A673 (cell line): ENCODE measurements around the gene PHACTR2. TPM values are rescaled to one million over a fixed set of nuclear protein-coding genes. Genes with fewer than 3 reads are reported as not detected.

Source experiments
- BruUV-seq: library from RNA; stranded (reverse); fragments of 400-500 nt; replicated peaks from 2 replicates; lab custom pipeline; 2021; lab: Mats Ljungman, UMichigan
- CTCF ChIA-PET: fragments of 300-600 bp; sonication (Branson Sonifier 250); formaldehyde crosslinking; loops from one replicate; lab custom pipeline; 2022; ENCODE audit warnings: antibody characterized with exemption; lab: Charles Lee
- POLR2A ChIA-PET: fragments of 300-600 bp; sonication (Branson Sonifier 250); formaldehyde crosslinking; loops from one replicate; lab custom pipeline; 2022; ENCODE audit warnings: antibody characterized with exemption; ENCODE audit not compliant: low non-redundant PET; lab: Charles Lee
- DNase-seq: peaks from one replicate; pipeline ENCODE4 v3.0.0-alpha.2; 2015; ENCODE audit warnings: low spot score
- H3K27ac ChIP-seq: fragments of 200-600 bp; sonication (generic); 2 replicates; pipeline ENCODE4 v1.5.1; 2016; ENCODE audit warnings: mixed run types, low read depth, mild to moderate bottlenecking, mixed read lengths, antibody characterized with exemption, low read length; ENCODE audit not compliant: poor library complexity, severe bottlenecking
- H3K27me3 ChIP-seq: fragments of 200-600 bp; sonication (generic); replicated peaks from 2 replicates; pipeline ENCODE4 v1.6.1; 2017; ENCODE audit warnings: mixed run types, low read depth, mild to moderate bottlenecking, mixed read lengths, antibody characterized with exemption, low read length; ENCODE audit not compliant: insufficient read depth, poor library complexity
- H3K36me3 ChIP-seq: fragments of 200-600 bp; sonication (generic); 2 replicates; pipeline ENCODE4 v1.6.1; 2016; ENCODE audit warnings: mixed run types, mild to moderate bottlenecking, mixed read lengths, antibody characterized with exemption, low read length; ENCODE audit not compliant: insufficient read depth, poor library complexity, severe bottlenecking
- H3K4me1 ChIP-seq: fragments of 200-600 bp; sonication (generic); 2 replicates; pipeline ENCODE4 v1.6.1; 2017; ENCODE audit warnings: mixed run types, mild to moderate bottlenecking, mixed read lengths, antibody characterized with exemption, low read length; ENCODE audit not compliant: insufficient read depth, poor library complexity, severe bottlenecking
- H3K4me3 ChIP-seq: fragments of 200-600 bp; sonication (generic); 2 replicates; pipeline ENCODE4 v1.5.1; 2016; ENCODE audit warnings: low read depth, mixed run types, mild to moderate bottlenecking, mixed read lengths, low read length; ENCODE audit not compliant: poor library complexity, severe bottlenecking
- H3K9me3 ChIP-seq: fragments of 200-600 bp; sonication (generic); 2 replicates; pipeline ENCODE4 v1.6.1; 2016; ENCODE audit warnings: mixed run types, low read depth, mild to moderate bottlenecking, mixed read lengths, antibody characterized with exemption, low read length; ENCODE audit not compliant: poor library complexity, severe bottlenecking
- CTCF ChIP-seq: fragments of 300-800, 200-600 bp; sonication (generic); conservative IDR thresholded peaks from 2 replicates; pipeline ENCODE4 v1.5.1; 2017; ENCODE audit warnings: low read depth, mild to moderate bottlenecking, antibody characterized with exemption, low read length, moderate library complexity, mixed read lengths
- EZH2 ChIP-seq: fragments of 200-600 bp; sonication (generic); IDR thresholded peaks from 2 replicates; pipeline ENCODE4 v1.6.1; 2017; ENCODE audit warnings: borderline replicate concordance, low read depth, mild to moderate bottlenecking, mixed read lengths, antibody characterized with exemption, low read length; ENCODE audit not compliant: poor library complexity, severe bottlenecking
- intact Hi-C: fragments of 100-400 bp; cut with micrococcal nuclease; formaldehyde crosslinking; loops from one replicate; pipeline ENCODE4 v1.10.0; 2022; ENCODE audit not compliant: unreplicated experiment
- total RNA-seq: library from RNA; stranded (reverse); gene quantifications from 2 replicates; pipeline ENCODE4 v1.2.3, GENCODE V29; 2021

The PHACTR2 gene
- total RNA-seq, 1 experiment from 2014 or later, result 2.4 TPM

DNA sequence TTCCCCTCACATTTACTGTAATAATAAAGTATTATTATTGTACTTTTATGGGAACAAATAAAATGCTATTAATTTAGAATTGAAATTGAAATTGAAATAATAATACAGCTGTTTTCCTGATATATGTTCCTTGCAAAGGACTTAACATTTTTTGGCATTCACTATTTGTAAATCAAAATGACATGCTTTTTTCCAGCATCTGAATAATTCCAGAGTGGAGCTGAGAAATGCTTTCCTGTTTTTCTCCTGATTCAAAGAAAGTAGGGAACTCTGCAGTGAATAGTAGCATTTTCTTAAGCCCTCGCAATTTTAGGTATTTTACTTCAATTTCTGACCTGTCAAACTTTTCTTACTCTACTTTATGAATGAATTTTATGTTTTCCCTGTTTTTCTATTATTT is 72.1 kb downstream of the PHACTR2 start:
- no peaks in the 10 kb centered on the region for H3K36me3 ChIP-seq
- DNase-seq, result no peak
- peaks cover 4% of the 10 kb centered on the region for H3K27me3 ChIP-seq
- POLR2A ChIA-PET, result no interaction called here
- intact Hi-C loops, result no loop called here
- no peak overlapping the region for H3K27ac ChIP-seq
- no peak overlapping the region for H3K4me3 ChIP-seq
- H3K9me3 ChIP-seq, result no peaks in the 10 kb centered on the region
- no peaks in the 10 kb centered on the region for H3K4me1 ChIP-seq
- CTCF ChIA-PET, result no interaction called here
- no TSS peak for BruUV-seq
- TF ChIP-seq EZH2 (no peak), CTCF (no peak)

DNA sequence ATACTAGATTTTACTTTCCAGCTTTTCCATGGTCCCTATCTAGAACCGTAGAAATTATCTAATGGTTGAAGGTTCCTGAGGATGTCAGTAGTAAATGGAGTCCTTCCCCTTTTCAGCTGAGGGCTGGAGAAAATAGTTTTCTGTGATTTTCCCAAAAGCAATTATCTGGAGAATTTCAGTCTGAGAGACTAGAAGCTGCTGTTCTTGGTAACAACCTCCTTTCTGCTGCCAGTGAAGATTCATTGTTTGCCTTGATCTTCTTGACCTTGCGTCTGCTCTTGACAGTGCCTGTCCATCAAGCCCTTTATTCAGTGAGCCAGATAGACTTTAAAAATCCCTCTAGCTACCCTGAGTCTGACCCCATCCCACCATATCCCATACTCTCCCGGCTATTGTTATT is 73.1 kb downstream of the PHACTR2 start:
- Histone ChIP-seq H3K9me3 (no peaks in the 10 kb centered on the region), H3K27ac (no peak overlapping the region), H3K4me1 (no peaks in the 10 kb centered on the region), H3K4me3 (no peak overlapping the region), H3K27me3 (peaks cover 4% of the 10 kb centered on the region), H3K36me3 (no peaks in the 10 kb centered on the region)
- BruUV-seq, result no TSS peak
- TF ChIP-seq CTCF (no peak), EZH2 (no peak)
- intact Hi-C loops, result no loop called here
- ChIA-PET POLR2A (interaction anchor here (0.6 kb wide), 1 partner anchor 114 kb away, joined by 6 read pairs; no protein-coding TSS in a partner anchor), CTCF (no interaction called here)
- no peak for DNase-seq

- no peaks in the 10 kb centered on the region for H3K4me1 ChIP-seq
- BruUV-seq, result no TSS peak
- H3K27me3 ChIP-seq, result peaks cover 4% of the 10 kb centered on the region
- CTCF ChIA-PET, result no interaction called here
- H3K36me3 ChIP-seq, result no peaks in the 10 kb centered on the region
- no peak overlapping the region for H3K27ac ChIP-seq
- intact Hi-C loops, result no loop called here
- no peak overlapping the region for H3K4me3 ChIP-seq
- DNase-seq, result no peak
- TF ChIP-seq CTCF (no peak), EZH2 (no peak)
- POLR2A ChIA-PET, result no interaction called here
- no peaks in the 10 kb centered on the region for H3K9me3 ChIP-seq
Observed at GRCh38 chr6:143752459-143752858, 74.7 kb downstream of the PHACTR2 start.
